ENCODE measurements around the gene UTP20.

DNA sequence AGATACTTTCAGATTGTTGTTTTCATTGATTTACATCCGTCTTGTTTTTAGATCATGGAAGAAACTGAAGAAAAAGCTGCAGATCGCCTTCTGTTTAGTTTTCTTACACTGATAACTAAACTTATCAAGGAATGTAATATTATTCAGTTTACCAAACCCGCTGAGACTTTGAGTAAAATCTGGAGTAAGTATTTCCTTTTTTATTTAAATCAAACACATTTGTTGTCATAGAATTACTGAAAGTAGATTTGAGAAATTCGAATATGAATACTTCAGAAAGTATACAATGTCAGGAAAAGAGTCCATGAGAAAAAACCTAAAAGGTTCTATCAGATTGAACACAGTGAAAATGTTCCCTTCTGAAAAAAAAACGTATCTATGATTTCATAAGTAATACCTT is 95.7 kb downstream of the UTP20 start:
- TF ChIP-seq, protein P1, sequence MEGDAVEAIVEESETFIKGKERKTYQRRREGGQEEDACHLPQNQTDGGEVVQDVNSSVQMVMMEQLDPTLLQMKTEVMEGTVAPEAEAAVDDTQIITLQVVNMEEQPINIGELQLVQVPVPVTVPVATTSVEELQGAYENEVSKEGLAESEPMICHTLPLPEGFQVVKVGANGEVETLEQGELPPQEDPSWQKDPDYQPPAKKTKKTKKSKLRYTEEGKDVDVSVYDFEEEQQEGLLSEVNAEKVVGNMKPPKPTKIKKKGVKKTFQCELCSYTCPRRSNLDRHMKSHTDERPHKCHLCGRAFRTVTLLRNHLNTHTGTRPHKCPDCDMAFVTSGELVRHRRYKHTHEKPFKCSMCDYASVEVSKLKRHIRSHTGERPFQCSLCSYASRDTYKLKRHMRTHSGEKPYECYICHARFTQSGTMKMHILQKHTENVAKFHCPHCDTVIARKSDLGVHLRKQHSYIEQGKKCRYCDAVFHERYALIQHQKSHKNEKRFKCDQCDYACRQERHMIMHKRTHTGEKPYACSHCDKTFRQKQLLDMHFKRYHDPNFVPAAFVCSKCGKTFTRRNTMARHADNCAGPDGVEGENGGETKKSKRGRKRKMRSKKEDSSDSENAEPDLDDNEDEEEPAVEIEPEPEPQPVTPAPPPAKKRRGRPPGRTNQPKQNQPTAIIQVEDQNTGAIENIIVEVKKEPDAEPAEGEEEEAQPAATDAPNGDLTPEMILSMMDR (IDR thresholded peaks at IDR 0.05) = no peak
- no peak for TF ChIP-seq POLR2A (IDR thresholded peaks at IDR 0.05)
- TF ChIP-seq EP300 (IDR thresholded peaks at IDR 0.05) = no peak

Data from tibial nerve (tissue), 4 donors.